Endodermal cell (in vitro differentiated cells): ENCODE data around the gene RBM15. TPM values are rescaled to one million over a fixed set of nuclear protein-coding genes. Genes with fewer than 3 reads are reported as not detected.

Experiments
- DNase-seq: peaks from one replicate; pipeline ENCODE4 v3.0.0-alpha.2; 2017
- H3K27ac ChIP-seq: 2 replicates; pipeline ENCODE4 v1.5.1; 2013; ENCODE audit warnings: mild to moderate bottlenecking, low read depth, low read length, moderate library complexity
- H3K27me3 ChIP-seq: 2 replicates; pipeline ENCODE4 v1.6.1; 2013; ENCODE audit warnings: mild to moderate bottlenecking, low read length, moderate library complexity; ENCODE audit not compliant: insufficient read depth, control insufficient read depth, poor library complexity, severe bottlenecking
- H3K36me3 ChIP-seq: 2 replicates; pipeline ENCODE4 v1.7.0; 2013; ENCODE audit warnings: mild to moderate bottlenecking, low read length, moderate library complexity; ENCODE audit not compliant: control insufficient read depth, insufficient read depth
- H3K4me1 ChIP-seq: one replicate; pipeline ENCODE4 v1.7.0; 2013; ENCODE audit warnings: low read length; ENCODE audit not compliant: control insufficient read depth, insufficient read depth
- H3K4me3 ChIP-seq: 2 replicates; pipeline ENCODE4 v1.5.1; 2013; ENCODE audit warnings: mild to moderate bottlenecking, low read length, moderate library complexity
- H3K9ac ChIP-seq: 2 replicates; pipeline ENCODE4 v1.6.1; 2013; ENCODE audit warnings: mild to moderate bottlenecking, low read length, moderate library complexity; ENCODE audit not compliant: poor library complexity, severe bottlenecking; ENCODE audit errors: extremely low read depth
- H3K9me3 ChIP-seq: 2 replicates; pipeline ENCODE4 v1.6.1; 2013; ENCODE audit warnings: mild to moderate bottlenecking, low read length, moderate library complexity; ENCODE audit not compliant: control insufficient read depth
- H3K27ac Mint-ChIP-seq: 2 replicates; pipeline ENCODE4 v1.8.0; 2020; ENCODE audit warnings: mixed read lengths
- H3K27me3 Mint-ChIP-seq: 2 replicates; pipeline ENCODE4 v1.8.0; 2021; ENCODE audit warnings: mild to moderate bottlenecking, mixed read lengths; ENCODE audit not compliant: insufficient read depth
- H3K36me3 Mint-ChIP-seq: 2 replicates; pipeline ENCODE4 v1.8.0; 2020; ENCODE audit warnings: low read depth, mixed read lengths
- H3K4me1 Mint-ChIP-seq: 2 replicates; pipeline ENCODE4 v1.8.0; 2020; ENCODE audit warnings: mixed read lengths
- H3K4me3 Mint-ChIP-seq: 2 replicates; pipeline ENCODE4 v1.8.0; 2020; ENCODE audit warnings: mild to moderate bottlenecking, moderate library complexity, mixed read lengths
- H3K9me3 Mint-ChIP-seq: 2 replicates; pipeline ENCODE4 v1.8.0; 2020; ENCODE audit warnings: mild to moderate bottlenecking, mixed read lengths
- WGBS, 2 experiments: methylation state at CpG; one replicate each; pipeline versions ENCODE4 v1.1.5 to v1.1.7; 2013; ENCODE audit warnings: missing lambda C conversion rate in 2 of 2, mixed read lengths in 1 of 2; ENCODE audit not compliant: insufficient coverage in 1 of 2, insufficient read length in 1 of 2; 5-methylcytosine and 5-hydroxymethylcytosine counted together
- total RNA-seq, 2 donors: library from RNA; stranded (reverse); fragmentation: NEBNext Ultra II Directional in 1 of 2; extraction: Animal tissue kit (Norgen Biotek cat#: 25700) in 1 of 2; gene quantifications; 2 replicates in 1 of 2; 3 replicates in 1 of 2; pipeline ENCODE4 v1.2.1, GENCODE V29; 2021
- TF ChIP-seq, protein P1 (sequence below): fragments of 200-600 bp; sonication (generic); conservative IDR thresholded peaks from 2 replicates; pipeline ENCODE4 v1.5.0; 2021; ENCODE audit warnings: antibody characterized with exemption, mild to moderate bottlenecking

Gene RBM15
- total RNA-seq, 2 donors from 2014 or later: 42.0 to 54.2 TPM

GRCh38 chr1:110361856-110362255, 22.7 kb downstream of the RBM15 start:
- H3K9ac ChIP-seq: no peak overlapping the region
- Mint-ChIP-seq H3K9me3 (no peaks in the 10 kb centered on the region), H3K4me3 (no peak overlapping the region), H3K36me3 (peaks cover 46% of the 10 kb centered on the region), H3K27me3 (no peaks in the 10 kb centered on the region), H3K27ac (no peak overlapping the region), H3K4me1 (no peaks in the 10 kb centered on the region)
- no peak for DNase-seq
- no peak overlapping the region for H3K4me3 ChIP-seq
- H3K4me1 ChIP-seq: no peaks in the 10 kb centered on the region
- TF ChIP-seq, protein P1, sequence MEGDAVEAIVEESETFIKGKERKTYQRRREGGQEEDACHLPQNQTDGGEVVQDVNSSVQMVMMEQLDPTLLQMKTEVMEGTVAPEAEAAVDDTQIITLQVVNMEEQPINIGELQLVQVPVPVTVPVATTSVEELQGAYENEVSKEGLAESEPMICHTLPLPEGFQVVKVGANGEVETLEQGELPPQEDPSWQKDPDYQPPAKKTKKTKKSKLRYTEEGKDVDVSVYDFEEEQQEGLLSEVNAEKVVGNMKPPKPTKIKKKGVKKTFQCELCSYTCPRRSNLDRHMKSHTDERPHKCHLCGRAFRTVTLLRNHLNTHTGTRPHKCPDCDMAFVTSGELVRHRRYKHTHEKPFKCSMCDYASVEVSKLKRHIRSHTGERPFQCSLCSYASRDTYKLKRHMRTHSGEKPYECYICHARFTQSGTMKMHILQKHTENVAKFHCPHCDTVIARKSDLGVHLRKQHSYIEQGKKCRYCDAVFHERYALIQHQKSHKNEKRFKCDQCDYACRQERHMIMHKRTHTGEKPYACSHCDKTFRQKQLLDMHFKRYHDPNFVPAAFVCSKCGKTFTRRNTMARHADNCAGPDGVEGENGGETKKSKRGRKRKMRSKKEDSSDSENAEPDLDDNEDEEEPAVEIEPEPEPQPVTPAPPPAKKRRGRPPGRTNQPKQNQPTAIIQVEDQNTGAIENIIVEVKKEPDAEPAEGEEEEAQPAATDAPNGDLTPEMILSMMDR: no peak
- no peaks in the 10 kb centered on the region for H3K27me3 ChIP-seq
- no peak overlapping the region for H3K27ac ChIP-seq
- 93 to 100% methylated on average over 1 of the region's 1 CpG for WGBS, 2 experiments
- H3K36me3 ChIP-seq: peaks cover 63% of the 10 kb centered on the region
- no peaks in the 10 kb centered on the region for H3K9me3 ChIP-seq

DNA sequence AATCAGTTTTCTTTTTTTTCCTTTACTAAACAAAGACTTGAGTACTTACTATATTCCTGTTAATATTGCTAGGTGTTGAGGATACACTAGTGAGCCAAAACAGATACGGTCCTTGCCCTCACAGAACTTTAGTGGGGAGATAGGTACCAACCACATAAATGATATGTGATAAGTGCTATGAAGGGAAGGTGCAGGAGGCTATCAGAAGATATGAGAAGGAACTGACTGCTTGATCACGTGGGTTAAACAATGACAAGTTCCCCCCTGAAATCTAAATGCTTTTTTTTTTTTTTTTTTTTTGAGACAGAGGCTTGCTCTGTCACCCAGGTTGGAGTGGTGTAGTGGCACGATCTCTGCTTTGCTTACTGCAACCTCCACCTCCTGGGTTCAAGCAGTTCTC, 25.0 kb downstream of the RBM15 start:
- Mint-ChIP-seq H3K9me3 (no peaks in the 10 kb centered on the region), H3K27me3 (no peaks in the 10 kb centered on the region), H3K36me3 (peaks cover 41% of the 10 kb centered on the region), H3K4me3 (no peak overlapping the region), H3K4me1 (no peaks in the 10 kb centered on the region), H3K27ac (no peak overlapping the region)
- 95 to 100% methylated on average over 1 to 3 of the region's 3 CpGs for WGBS, 2 experiments
- no peak for DNase-seq
- Histone ChIP-seq H3K9ac (no peak overlapping the region), H3K4me3 (no peak overlapping the region), H3K4me1 (no peaks in the 10 kb centered on the region), H3K36me3 (peaks cover 56% of the 10 kb centered on the region), H3K27ac (no peak overlapping the region), H3K9me3 (no peaks in the 10 kb centered on the region), H3K27me3 (no peaks in the 10 kb centered on the region)
- TF ChIP-seq, protein P1: no peak

DNA sequence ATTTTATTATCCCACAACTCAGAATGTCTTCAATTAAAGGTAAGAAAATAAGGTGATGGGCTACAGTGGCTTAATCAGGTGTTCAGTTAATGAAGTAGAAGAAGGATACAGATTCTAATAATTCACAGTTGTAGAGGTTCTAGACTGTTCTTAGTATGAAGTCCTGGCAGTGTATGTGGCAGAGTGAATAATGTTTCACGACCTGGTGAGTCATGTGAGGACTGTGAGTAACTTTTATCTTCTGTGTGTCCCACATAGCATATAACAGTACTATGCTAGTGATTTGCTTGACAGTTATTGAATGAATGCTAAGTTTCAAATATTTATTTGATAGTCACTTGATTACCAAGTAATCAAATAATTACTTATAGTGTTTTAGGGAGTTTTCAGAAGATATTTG, 31.6 kb downstream of the RBM15 start:
- peak overlapping the region; percentile 12 for H3K27ac Mint-ChIP-seq
- no peaks in the 10 kb centered on the region for H3K27me3 Mint-ChIP-seq
- 93% methylated on average over 1 of the region's 1 CpG; no CpG with 5 or more reads in 1 of the 2 experiments for WGBS, 2 experiments
- TF ChIP-seq, protein P1: no peak
- H3K9ac ChIP-seq: no peak overlapping the region
- H3K27me3 ChIP-seq: no peaks in the 10 kb centered on the region
- H3K36me3 Mint-ChIP-seq: peaks cover 19% of the 10 kb centered on the region
- no peak overlapping the region for H3K4me3 Mint-ChIP-seq
- DNase-seq: no peak
- H3K27ac ChIP-seq: no peak overlapping the region
- no peaks in the 10 kb centered on the region for H3K4me1 ChIP-seq
- H3K9me3 Mint-ChIP-seq: no peaks in the 10 kb centered on the region
- H3K4me3 ChIP-seq: no peak overlapping the region
- peaks cover 54% of the 10 kb centered on the region for H3K36me3 ChIP-seq
- H3K4me1 Mint-ChIP-seq: no peaks in the 10 kb centered on the region
- H3K9me3 ChIP-seq: no peaks in the 10 kb centered on the region
